GM19467 (cell line): ENCODE results near the gene LDB2.

ENCODE experiments used
- ATAC-seq: cut with Tn5 transposase; IDR thresholded peaks from one replicate; pipeline ENCODE4 v1.9.1; 2021; ENCODE audit warnings: mild to moderate bottlenecking, moderate library complexity; ENCODE audit not compliant: unreplicated experiment

The LDB2 gene

DNA sequence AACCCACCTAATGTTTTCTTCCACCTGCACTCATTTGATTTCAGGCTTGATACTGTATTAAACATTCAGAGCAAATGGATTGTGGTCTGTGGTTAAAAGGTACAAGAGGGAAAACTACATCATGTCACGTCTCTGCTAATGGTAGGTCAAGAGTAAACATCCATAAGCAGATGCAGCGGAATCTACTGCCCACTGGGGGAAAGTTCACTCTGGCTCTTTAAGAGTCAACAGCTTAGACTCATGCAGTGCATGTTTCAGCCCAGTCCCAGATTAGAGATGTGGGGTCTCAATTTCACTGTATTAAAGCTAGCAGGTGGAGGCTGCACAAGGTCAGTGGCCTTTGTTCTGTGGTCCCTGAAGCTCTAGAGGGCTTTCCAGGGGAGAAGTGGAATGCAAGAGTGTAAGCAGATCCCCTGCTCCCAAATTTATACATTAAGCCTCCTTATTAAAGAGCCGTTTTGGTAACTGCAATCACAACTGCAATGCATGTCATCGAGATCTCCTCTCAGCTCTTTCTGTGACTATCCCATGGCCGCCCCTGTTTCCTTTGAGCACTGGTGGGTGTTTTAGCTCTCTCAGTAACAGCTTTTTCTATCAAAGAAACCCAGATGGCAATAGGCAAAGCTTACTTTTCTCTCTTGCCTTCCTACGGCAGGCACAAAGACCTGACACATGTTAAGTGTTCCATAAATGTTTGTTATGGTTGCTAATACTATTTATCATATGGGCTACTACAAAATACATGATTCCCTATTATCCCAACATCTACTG lies 53.4 kb downstream of the LDB2 start:
- no peak for ATAC-seq

DNA sequence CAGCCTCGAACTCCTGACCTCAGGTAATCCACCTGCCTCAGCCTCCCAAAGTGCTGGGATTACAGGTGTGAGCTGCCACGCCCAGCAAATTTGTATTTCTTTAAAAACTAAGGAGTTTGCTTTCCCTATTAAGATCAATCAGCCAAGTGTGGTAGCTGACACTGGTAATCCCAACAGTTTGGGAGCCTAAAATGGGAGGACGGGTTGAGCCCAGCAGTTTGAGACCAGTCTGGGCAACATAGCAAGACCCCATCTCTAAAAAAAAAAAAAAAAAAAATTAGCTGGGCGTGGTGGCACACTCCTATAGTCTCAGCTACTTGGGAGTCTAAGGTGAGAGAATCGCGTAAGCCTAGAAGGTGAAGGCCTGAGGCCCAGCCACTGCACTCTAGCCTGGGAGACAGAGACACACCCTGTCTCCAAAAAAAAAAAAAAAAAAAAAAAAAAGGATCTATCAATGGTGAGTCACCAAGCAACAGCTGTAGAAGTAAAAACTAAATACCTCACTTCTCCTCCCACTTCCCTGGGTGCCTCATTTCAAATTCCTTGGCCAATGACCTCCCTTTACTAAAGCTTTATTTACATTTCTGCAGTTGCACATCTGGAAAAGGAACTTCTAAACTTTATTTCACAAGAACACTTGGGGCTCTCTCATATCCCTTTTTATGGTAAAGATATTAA lies 54.5 kb downstream of the LDB2 start:
- ATAC-seq = no peak

DNA sequence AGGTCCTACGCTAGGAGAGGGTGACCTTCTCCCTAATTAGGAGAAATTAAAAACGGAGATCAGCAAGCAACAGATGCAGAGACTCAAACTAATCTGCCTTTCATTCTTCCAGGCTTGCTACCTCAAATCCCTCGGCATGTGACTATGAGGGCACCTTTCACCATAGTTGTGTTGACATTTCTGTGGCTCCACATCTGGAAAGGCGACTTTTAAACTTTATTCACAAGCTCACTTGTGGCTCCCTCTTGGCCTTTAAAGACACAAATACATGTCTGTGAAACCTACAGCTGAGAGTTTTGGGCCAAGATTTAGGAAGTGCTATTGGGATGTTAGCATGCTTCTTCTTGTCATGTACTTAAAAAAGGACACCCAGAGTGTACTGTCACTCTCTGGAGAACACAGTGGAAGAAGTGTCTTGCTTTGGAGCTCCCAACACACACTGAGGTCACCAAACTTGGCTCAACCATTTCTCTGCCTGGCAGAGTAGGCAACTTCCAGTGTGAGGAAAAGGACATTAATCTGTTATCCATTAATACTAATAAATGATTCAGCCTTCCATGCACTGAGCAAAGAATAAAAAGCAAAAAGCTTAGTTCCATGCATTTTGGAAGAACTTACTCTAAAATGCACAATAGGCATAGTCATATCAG lies 60.1 kb downstream of the LDB2 start:
- no peak for ATAC-seq

DNA sequence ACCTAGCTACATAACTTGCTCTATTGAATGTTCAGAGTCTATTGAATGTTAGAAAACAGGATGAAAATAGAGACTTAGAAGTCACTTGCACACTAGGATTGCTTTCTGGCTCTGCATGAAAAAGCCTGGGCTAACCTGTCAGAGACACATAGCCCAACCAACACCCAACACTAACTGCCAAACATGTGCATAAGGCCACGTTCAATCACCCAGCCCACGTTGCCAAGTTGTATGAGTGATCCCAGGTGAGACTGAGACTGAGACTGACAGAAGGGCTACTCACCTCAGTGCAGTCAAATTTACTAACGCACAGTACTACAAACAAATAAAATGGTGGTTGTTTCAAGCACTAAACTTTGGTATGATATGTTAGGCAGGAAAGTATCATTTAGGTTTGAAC lies 61.0 kb downstream of the LDB2 start:
- ATAC-seq = no peak

DNA sequence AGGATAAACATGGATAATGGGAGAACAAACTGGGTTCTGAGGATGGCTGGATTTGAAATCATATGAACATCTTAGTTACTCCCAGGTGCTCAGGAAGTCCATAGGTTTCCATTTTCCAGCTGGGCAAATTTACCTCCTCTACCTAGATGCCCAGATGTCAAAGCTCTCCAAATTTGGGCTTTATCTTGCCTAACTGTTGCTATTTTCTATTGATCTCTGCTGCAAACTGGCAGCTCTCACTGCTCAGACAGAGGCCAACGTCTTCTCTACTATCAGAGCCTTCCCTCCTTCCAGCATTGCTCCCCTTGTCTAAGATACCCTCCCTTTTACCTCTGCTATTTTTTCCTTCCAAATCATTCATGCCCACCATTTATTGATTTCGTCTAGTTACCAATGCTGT lies 62.1 kb downstream of the LDB2 start:
- no peak for ATAC-seq

DNA sequence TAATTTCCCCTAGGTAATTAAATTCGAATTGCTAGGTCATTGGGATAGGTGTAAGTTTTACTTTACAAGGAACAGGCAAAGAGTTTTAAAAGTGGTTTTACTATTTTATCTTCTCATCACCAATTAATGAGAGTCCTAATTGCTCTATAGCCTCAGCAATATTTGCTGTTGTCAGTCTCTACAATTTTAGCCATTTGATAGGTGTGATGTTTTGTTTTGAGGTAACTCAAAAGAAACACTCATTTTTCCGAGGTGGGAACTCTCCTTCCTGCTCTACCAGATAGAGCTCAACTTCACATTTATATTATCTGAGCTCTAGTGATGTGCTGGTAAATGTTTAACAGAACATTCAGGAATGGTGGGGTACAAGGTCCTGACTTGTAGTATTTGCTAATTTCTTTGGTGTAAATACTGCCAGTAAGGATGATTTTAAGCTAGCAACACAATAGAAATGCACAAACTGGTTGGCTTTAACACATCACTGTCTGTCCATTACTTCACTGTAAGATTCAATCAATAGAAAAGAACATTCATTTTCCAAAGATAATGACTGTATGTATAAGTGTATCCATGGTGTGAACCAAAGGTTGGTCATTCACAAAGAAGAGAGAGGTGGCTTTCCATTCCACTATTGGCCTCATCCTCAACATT lies 62.7 kb downstream of the LDB2 start:
- ATAC-seq = no peak

DNA sequence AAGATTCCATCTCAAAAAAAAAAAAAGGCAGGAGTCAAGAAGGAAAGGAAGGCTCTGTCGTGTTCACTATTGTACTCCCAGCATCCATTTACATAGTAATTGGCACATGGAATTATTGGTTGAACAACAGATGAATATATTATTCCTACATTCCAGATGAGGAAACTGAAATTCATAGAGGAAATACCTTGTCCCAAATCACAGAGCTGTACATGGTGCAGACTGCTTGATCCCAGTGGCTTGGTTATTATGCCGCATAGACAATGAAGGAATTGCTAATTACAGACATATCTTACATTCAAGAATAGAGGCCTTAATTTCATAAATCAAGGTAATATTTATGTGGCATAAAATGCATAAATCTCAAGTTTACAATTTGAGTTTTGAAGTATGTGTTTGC lies 63.6 kb downstream of the LDB2 start:
- no peak for ATAC-seq

DNA sequence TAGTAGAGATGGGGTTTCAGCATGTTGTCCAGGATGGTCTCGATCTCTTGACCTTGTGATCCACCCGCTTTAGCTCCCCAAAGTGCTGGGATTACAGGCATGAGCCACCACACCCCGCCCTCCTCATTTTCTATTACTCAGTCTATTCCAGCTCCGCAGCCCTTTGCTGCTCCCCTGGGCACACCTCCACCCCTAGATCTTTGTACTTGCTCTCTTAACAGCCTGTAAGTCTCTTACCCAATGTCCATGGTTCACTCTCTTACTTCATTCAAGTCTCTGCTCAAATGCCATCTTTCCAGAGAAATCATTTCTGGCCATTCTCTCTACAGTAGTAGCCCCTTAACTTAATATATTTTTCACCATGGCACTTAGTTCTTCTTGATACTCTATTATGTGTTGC lies 64.7 kb downstream of the LDB2 start:
- ATAC-seq = no peak

DNA sequence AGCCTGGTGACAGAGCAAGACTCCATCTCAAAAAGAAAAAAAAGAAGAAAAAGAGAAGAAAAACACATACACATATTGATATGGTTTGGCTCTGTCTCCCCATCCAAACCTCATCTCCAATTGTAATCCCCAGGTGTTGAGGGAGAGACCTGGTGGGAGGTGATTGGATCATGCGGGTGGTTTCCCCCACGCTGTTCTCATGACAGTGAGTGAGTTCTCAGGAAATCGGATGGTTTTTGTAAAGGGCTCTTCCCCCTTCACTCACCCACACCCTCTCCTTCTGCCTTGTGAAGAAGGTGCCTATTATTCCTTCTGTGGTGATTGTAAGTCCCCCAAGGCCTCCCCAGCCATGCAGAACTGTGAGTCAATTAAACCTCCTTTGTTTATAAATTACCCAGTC lies 68.4 kb downstream of the LDB2 start:
- ATAC-seq = no peak

DNA sequence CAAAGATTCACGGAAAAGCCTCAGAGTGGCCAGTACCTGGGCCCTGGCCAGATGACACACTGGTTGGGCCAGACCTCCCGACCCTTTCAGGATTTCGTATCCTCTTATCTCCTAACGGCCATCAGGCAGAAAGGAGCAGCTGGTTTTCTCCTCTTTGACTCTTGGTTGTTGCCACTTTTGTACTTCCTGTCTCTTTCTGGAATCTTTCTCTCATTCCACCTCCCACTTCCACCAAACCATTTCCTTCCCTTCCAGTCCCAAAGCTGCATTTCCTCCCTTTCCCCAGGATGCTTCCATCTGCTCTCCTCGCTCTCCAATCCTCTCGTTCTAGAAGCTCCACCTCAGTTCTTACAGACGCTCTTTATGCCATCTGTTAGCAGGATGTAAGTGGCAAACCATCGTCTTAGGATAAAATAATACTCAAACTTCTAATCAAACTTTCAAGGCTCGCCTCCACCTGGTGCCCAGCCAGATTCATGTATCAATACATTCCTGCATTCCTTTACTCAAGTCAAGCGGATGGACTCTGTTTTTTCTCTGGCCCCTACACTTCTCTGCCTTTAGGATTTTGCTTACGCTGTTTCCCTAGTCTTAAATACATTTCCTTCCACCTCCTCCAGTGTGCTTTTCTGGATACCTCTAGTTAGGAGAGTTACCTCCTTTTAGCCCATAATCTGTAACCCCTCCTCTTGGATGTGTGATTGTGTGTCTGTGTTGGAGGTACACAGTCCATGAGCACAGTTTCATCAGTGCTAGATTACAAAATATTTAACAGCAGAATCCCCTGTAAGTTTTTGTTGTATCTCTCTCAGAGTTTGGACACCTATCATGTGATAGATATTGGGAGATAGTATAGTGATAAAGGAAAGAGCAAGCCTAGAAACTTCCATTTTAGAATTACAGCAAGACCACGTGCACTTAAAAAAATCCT lies 70.4 kb downstream of the LDB2 start:
- no peak for ATAC-seq

DNA sequence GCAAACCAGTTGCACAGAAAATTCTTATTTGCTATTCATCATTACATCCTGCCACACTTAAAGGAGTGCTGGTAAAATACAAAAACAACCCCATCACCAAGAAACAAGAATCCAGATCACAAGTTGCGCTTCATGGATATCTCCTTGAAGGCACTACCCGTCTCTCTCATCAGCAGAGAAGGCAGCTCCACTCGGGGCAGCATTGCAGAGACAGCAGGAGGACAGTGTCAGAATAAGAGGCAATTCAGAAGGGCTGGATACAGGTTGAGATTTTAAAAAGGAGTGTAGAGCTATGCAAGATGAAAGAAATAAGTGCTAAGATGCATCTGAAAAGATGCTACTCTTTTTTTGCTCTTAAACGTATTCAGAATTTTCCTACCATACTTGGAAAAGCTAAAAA lies 71.4 kb downstream of the LDB2 start:
- ATAC-seq = no peak

DNA sequence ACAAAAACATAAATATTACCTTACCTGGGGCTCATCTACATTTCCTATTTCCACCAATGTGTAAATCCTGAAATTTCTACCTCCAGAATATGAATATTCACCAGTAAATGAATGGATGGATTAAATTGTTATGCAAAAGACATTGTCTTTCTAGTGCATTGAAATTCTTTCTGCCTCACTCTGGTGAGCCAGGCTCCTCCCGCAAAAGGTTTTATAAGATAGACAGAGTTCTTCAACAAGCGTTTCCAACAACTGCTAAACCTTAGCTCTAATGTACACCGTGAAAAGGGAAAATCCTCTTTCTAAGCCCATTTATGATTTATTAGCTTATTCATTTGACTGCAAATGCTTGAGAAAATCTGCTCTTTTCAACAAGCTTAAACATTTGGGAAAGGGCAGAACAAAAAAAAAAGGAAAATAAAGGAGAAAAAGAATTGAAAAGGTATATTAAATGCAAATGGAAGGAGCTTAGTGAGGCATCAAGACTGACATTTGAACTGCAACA lies 72.0 kb downstream of the LDB2 start:
- no peak for ATAC-seq

DNA sequence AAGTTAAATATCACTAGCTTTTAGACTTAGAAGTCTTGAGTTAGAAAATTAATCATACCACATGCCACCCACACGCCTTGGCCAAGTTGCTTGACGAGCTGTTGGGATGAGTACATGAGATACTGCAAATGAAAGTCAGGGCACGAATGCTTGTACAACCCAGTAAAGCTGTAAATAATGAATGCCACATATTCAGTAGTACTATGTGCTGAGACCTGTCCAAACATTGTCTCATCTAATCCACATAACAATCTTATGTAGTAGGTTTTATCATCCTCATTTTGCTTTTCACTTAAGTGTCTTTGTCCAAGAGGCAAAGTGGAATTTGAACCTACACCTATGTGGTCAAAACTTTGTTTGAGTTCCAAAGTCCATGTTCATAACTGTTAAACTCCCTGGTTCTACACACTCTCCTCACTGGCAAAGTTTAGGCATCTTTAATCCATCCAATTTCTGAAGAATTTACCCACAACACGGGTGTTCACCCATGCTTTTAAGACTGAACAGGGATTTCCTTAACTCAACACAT lies 74.1 kb downstream of the LDB2 start:
- ATAC-seq = no peak

DNA sequence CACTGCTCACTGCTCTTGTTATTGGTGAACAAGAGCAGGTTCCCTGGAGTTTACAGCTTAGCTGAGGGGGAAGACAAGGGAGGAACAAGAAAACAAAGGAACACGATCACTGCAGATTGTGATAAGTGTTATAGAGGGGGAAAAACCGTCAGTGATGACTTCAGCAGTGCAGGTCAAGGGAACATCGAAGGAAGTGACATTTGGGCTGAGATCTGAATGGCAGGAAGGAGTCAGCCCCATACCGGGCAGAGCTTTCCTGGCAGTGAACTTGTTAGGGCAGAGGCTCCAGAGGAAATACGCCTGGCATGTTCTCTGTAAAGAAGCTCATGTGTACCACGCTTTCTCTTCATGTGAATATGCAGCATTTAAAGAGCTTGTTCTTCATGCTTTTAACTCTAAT lies 78.1 kb downstream of the LDB2 start:
- no peak for ATAC-seq

DNA sequence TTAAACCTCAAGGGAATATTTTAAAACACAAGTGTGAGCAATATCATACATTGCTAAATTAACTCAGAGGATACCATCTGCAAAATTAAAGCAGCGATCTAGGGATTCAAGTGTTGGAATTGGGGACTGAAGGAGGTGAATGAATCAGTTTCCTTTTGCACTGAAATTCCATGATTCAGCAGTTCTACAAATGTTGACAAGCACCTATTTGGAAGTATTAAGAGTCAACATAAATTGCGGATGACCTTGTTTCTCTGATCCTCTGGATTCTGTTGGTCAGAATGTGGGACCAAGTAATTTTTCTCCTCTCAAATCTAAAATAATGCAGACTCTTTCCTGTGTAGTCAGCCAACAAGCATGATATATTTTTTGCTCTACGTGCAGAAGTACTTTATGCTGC lies 78.8 kb downstream of the LDB2 start:
- ATAC-seq = no peak

DNA sequence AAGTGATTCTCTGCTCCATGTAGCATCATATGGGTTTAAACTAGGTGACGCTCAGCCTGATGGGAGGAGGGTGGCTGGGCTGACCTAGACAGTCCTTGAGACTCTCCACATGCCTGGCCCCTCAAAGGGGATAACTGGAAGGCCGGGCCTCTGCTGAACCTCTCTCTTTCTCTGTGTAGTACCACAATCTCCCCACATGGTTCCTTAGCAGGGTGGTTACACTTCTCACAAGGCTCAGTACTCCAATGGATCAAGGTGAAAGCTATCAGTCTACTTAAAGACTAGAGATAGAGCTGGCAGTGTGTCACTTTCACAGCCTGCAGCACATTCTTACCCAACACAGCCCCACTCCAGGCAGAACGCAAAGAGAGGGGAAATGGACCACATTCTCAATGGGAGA lies 80.4 kb downstream of the LDB2 start:
- ATAC-seq = no peak

DNA sequence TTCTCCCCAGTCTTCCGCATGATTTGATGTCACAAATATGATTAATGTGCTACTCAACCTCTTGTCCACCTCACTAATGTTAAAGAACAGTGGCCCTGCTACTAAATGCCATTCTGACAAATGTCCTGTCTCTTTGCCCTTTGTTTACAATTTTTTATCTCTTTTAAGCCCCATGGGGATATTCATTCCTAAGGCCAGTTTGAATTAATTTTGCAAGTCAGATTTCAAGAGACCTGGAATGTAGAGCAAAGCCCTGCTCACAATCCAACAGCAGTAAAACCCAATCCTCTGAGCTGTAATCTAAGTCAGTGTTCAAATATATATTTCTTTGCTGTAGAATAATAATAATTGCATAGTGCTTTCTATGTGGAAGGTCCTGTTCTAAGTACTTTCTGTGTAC lies 81.2 kb downstream of the LDB2 start:
- ATAC-seq = no peak

DNA sequence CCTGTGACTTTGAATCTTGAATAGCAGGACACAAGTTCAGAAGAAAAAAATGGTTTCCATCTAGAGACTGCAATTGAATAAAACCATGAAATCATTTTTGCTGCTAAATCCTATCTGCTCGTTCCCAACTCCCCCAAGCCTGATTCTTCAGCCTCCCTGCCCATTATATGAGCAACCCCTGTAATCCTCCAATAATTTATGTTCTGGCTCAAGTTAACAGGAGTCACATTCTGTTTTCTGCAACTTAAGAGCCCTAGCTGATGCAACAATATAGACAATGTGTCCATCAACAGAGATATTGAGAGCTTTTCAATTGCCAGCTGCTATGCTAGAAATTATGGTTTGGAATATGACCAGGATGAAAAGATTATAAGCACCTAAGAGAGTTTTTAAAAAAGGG lies 84.1 kb downstream of the LDB2 start:
- ATAC-seq = no peak

DNA sequence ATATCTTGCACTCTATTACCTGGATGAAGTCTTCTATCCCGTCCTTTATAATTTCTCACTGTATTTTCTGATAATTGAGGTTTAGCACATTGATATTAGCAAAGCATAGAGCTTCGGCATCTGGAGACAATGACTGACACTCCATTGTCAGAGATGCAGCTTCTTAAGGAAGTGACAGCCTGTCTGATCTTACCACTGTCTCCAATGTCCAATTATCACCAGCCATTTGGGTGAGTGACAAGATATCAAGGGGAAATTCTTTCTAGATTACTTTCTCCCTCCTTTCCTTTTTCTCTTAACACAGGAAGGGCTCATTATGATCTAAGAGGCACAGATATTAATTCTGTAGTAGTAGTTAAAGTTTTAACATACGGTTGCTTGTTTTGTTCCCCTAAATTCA lies 86.4 kb downstream of the LDB2 start:
- no peak for ATAC-seq

DNA sequence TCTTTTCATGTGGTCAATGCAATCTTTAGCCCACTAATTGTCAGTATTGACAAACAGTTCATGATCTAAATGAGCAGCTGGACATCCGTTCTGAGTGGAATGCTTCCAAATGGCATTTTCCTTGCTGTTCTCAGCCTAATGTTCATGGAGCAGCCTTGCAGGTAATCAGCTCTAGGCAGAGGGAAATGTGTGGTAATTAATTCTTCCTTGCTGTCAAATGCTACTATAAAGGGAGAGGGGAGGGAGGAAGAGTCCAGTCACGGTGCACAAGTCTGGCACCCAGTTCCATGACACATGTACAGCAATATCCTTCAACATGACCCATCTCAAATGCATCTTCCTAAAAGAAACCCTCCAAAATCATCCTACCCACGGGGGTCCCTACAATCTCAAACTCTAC lies 88.5 kb downstream of the LDB2 start:
- ATAC-seq = no peak
